ENCODE results near the gene PCDH15.

DNA sequence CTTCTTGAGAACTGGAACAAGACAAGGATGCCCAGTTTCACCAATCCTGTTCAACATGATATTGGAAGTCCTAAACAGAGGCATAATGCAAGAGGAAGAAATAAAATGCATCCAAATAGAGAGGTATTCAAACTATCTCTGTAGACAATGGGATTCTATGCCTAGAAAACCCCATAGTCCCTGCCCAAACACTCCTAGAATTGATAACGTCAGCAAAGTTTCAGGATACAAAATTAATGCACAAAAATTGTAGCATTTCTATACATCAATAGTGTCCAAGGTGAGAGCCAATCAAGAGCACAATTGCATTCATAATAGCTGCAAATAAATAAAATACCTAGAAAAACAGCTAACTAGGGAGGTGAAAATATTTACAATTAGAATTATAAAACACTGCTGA lies 72.5 kb downstream of the PCDH15 start:
- TF ChIP-seq GATA3 (IDR thresholded peaks at IDR 0.05; ENCODE audit: low read depth, low read length) (no peak), GATA2 (IDR thresholded peaks at IDR 0.05; ENCODE audit: low read depth, low read length) (no peak)
